GM23338 (cell line): Measurements from ENCODE around the gene NAMPT. TPM values are rescaled to one million over a fixed set of nuclear protein-coding genes. Genes with fewer than 3 reads are reported as not detected.

Source experiments
- ATAC-seq: fragments of 200-7000 bp; cut with Tn5 transposase; 3 replicates; pipeline ENCODE4 v1.9.1; 2020
- DNase-seq: peaks from one replicate; pipeline ENCODE4 v3.0.0-alpha.2; 2015; ENCODE audit warnings: low spot score
- H2AFZ ChIP-seq: fragments of 200-600 bp; sonication (generic); 2 replicates; pipeline ENCODE4 v1.8.0; 2016; ENCODE audit warnings: antibody characterized with exemption, mild to moderate bottlenecking, moderate library complexity
- H3F3A ChIP-seq: fragments of 200-600 bp; sonication (generic); replicated peaks from 2 replicates; pipeline ENCODE4 v1.8.0; 2017; ENCODE audit warnings: antibody characterized with exemption, mixed run types, low read depth
- H3K27ac ChIP-seq: fragments of 200-600 bp; sonication (generic); 2 replicates; pipeline ENCODE4 v1.6.1; 2016; ENCODE audit warnings: low read depth
- H3K27me3 ChIP-seq: fragments of 200-600 bp; sonication (generic); 2 replicates; pipeline ENCODE4 v1.8.0; 2016; ENCODE audit warnings: mild to moderate bottlenecking, mixed run types, moderate library complexity; ENCODE audit not compliant: insufficient read depth
- H3K36me3 ChIP-seq: fragments of 200-600 bp; sonication (generic); 2 replicates; pipeline ENCODE4 v1.8.0; 2016; ENCODE audit warnings: mild to moderate bottlenecking; ENCODE audit not compliant: insufficient read depth
- H3K4me1 ChIP-seq: fragments of 200-600 bp; sonication (generic); 2 replicates; pipeline ENCODE4 v1.8.0; 2016; ENCODE audit warnings: mild to moderate bottlenecking, moderate library complexity; ENCODE audit not compliant: insufficient read depth
- H3K4me2 ChIP-seq: fragments of 200-600 bp; sonication (generic); 2 replicates; pipeline ENCODE4 v1.7.1; 2017; ENCODE audit warnings: mixed run types
- H3K4me3 ChIP-seq: fragments of 200-600 bp; sonication (generic); 2 replicates; pipeline ENCODE4 v1.6.1; 2016; ENCODE audit warnings: mixed run types
- H3K79me2 ChIP-seq: fragments of 200-600 bp; sonication (generic); replicated peaks from 2 replicates; pipeline ENCODE4 v1.8.0; 2017; ENCODE audit warnings: mild to moderate bottlenecking; ENCODE audit not compliant: insufficient read depth
- H3K9me2 ChIP-seq: fragments of 200-600 bp; sonication (generic); 2 replicates; pipeline ENCODE4 v1.8.0; 2017; ENCODE audit not compliant: insufficient read depth
- H4K20me1 ChIP-seq: fragments of 200-600 bp; sonication (generic); replicated peaks from 2 replicates; pipeline ENCODE4 v1.8.0; 2017; ENCODE audit warnings: mild to moderate bottlenecking; ENCODE audit not compliant: insufficient read depth
- H3K27ac Mint-ChIP-seq: 2 replicates; pipeline ENCODE4 v1.8.0; 2020; ENCODE audit warnings: inconsistent platforms, mild to moderate bottlenecking, moderate library complexity, mixed read lengths
- H3K27me3 Mint-ChIP-seq: 3 replicates; pipeline ENCODE4 v1.8.0; 2022; ENCODE audit warnings: low read depth, mild to moderate bottlenecking, moderate library complexity, mixed read lengths, inconsistent platforms; ENCODE audit not compliant: insufficient read depth, poor library complexity
- H3K36me3 Mint-ChIP-seq: 3 replicates; pipeline ENCODE4 v1.8.0; 2021; ENCODE audit warnings: low read depth, mild to moderate bottlenecking, inconsistent platforms, moderate library complexity, mixed read lengths
- H3K4me1 Mint-ChIP-seq: 3 replicates; pipeline ENCODE4 v1.8.0; 2020; ENCODE audit warnings: mild to moderate bottlenecking, inconsistent platforms, mixed read lengths
- H3K4me3 Mint-ChIP-seq: 3 replicates; pipeline ENCODE4 v1.8.0; 2021; ENCODE audit warnings: moderate library complexity, mild to moderate bottlenecking, inconsistent platforms, mixed read lengths
- H3K9me3 Mint-ChIP-seq: 3 replicates; pipeline ENCODE4 v1.8.0; 2020; ENCODE audit warnings: moderate library complexity, mild to moderate bottlenecking, inconsistent platforms, mixed read lengths
- CREB1 ChIP-seq: fragments of 250-450 bp; sonication (Bioruptor Pico); IDR thresholded peaks from 2 replicates; pipeline ENCODE4 v1.5.0; 2020; ENCODE audit warnings: low read depth, mild to moderate bottlenecking, moderate library complexity
- CTCF ChIP-seq, 2 experiments: fragments of 200-600 bp in 1 of 2; sonication (generic) in 1 of 2; conservative IDR thresholded peaks; 2 replicates each; pipeline versions ENCODE4 v1.5.1 to v1.6.1; 2016 to 2017; ENCODE audit warnings: antibody characterized with exemption in 2 of 2, low read depth in 2 of 2, mild to moderate bottlenecking in 2 of 2, moderate library complexity in 1 of 2
- ETS1 ChIP-seq: IDR thresholded peaks from 2 replicates; pipeline ENCODE4 v1.6.1; 2016; ENCODE audit warnings: antibody characterized with exemption
- EZH2 ChIP-seq: fragments of 200-600 bp; sonication (generic); IDR thresholded peaks from one replicate; pipeline ENCODE4 v1.8.0; 2017; ENCODE audit warnings: antibody characterized with exemption, mild to moderate bottlenecking, low read depth; ENCODE audit not compliant: unreplicated experiment
- EZH2phosphoT487 ChIP-seq: fragments of 200-600 bp; sonication (generic); IDR thresholded peaks from one replicate; pipeline ENCODE4 v1.8.1; 2018; ENCODE audit warnings: antibody characterized with exemption; ENCODE audit not compliant: unreplicated experiment
- JUNB ChIP-seq: IDR thresholded peaks from one replicate; pipeline ENCODE4 v1.6.1; 2016; ENCODE audit warnings: antibody characterized with exemption; ENCODE audit not compliant: unreplicated experiment
- NANOG ChIP-seq: IDR thresholded peaks from 2 replicates; pipeline ENCODE4 v1.6.1; 2016; ENCODE audit warnings: antibody characterized with exemption, borderline replicate concordance
- POLR2AphosphoS5 ChIP-seq: IDR thresholded peaks from 2 replicates; pipeline ENCODE4 v1.6.1; 2016; ENCODE audit warnings: antibody characterized with exemption, low read depth
- REST ChIP-seq: IDR thresholded peaks from one replicate; pipeline ENCODE4 v1.6.1; 2018; ENCODE audit warnings: antibody characterized with exemption; ENCODE audit not compliant: unreplicated experiment
- STAT1 ChIP-seq: IDR thresholded peaks from one replicate; pipeline ENCODE4 v1.6.1; 2016; ENCODE audit warnings: antibody characterized with exemption; ENCODE audit not compliant: unreplicated experiment
- ZNF114 ChIP-seq: fragments of 250-450 bp; sonication (Bioruptor Pico); IDR thresholded peaks from 2 replicates; pipeline ENCODE4 v1.5.0; 2020; ENCODE audit warnings: mild to moderate bottlenecking, moderate library complexity
- ZNF331 ChIP-seq: fragments of 250-450 bp; sonication (Bioruptor Pico); IDR thresholded peaks from 2 replicates; pipeline ENCODE4 v1.5.0; 2020; ENCODE audit warnings: low read depth, mild to moderate bottlenecking, moderate library complexity
- ZNF462 ChIP-seq: fragments of 250-450 bp; sonication (Bioruptor Pico); IDR thresholded peaks from 2 replicates; pipeline ENCODE4 v1.5.0; 2020; ENCODE audit warnings: mild to moderate bottlenecking, moderate library complexity
- polyA plus RNA-seq: library from polyadenylated mRNA; unstranded; fragments of >200 nt; fragmentation: Nextera tagmentation; extraction: Ambion mirVana; gene quantifications from 2 replicates; pipeline ENCODE4 v1.2.1, GENCODE V29; 2016
- total RNA-seq: library from RNA; depleted of rRNA; stranded (reverse); fragments of >200 nt; shearing (Covaris generic); gene quantifications from 2 replicates; pipeline ENCODE4 v1.2.3, GENCODE V29; 2014

NAMPT gene
- total and polyA plus RNA-seq, 2 experiments from 2014 or later: 37.9 to 73.9 TPM

DNA sequence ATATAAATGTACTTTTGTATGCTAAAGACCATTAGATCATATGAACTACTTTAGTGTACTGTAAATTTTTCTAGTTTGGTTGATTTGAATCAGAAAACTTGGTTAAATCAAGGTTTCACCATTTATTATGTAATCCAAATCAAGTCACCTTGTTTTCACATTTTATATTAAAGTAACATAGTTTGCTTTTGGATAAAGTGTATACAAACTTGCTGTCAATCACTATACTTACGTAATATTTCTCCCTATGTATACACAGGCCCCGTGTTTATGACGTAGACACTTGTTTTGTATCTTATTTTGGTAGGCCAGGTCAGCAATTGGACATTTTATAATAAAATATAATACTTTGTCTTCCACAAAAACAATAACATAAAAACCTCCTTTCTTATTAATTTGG is 32.2 kb downstream of the NAMPT start:
- Histone ChIP-seq H4K20me1 (peaks cover 11% of the 10 kb centered on the region; the same call in 1 of the 2 replicates), H3K36me3 (peaks cover 19% of the 10 kb centered on the region), H3K27me3 (no peaks in the 10 kb centered on the region), H3K4me1 (no peaks in the 10 kb centered on the region), H3K4me3 (no peak overlapping the region), H3K27ac (no peak overlapping the region), H3K79me2 (no peaks in the 10 kb centered on the region), H2AFZ (no peak overlapping the region), H3K4me2 (no peak overlapping the region), H3K9me2 (no peaks in the 10 kb centered on the region), H3F3A (no peaks in the 10 kb centered on the region)
- Mint-ChIP-seq H3K9me3 (peaks cover 5% of the 10 kb centered on the region; the same call in 2 of the 3 replicates), H3K27me3 (no peaks in the 10 kb centered on the region), H3K4me1 (no peaks in the 10 kb centered on the region), H3K36me3 (peaks cover 40% of the 10 kb centered on the region), H3K27ac (no peak overlapping the region), H3K4me3 (no peak overlapping the region)
- DNase-seq: no peak
- TF ChIP-seq STAT1: no peak
- TF ChIP-seq ETS1: no peak
- no peak for TF ChIP-seq CREB1
- TF ChIP-seq EZH2: no peak
- no peak for TF ChIP-seq ZNF114 (CRISPR knock-in tag)
- TF ChIP-seq ZNF331 (CRISPR knock-in tag): no peak
- TF ChIP-seq REST: no peak
- no peak for TF ChIP-seq POLR2AphosphoS5
- no peak for TF ChIP-seq EZH2phosphoT487
- TF ChIP-seq ZNF462 (CRISPR knock-in tag): no peak
- no peak for TF ChIP-seq JUNB
- no peak for TF ChIP-seq NANOG
- TF ChIP-seq CTCF (conservative IDR thresholded peaks at IDR 0.05; ENCODE audit: low read depth in 2 of 2): no peak
- ATAC-seq: no peak
